NCI-H2081 (cell line): ENCODE data around the gene SMPD1.

Source experiments
- DNase-seq, 2 experiments: peaks; one replicate each; lab custom pipeline; 2025; lab: John Stamatoyannopoulos, UW

Gene SMPD1

DNA sequence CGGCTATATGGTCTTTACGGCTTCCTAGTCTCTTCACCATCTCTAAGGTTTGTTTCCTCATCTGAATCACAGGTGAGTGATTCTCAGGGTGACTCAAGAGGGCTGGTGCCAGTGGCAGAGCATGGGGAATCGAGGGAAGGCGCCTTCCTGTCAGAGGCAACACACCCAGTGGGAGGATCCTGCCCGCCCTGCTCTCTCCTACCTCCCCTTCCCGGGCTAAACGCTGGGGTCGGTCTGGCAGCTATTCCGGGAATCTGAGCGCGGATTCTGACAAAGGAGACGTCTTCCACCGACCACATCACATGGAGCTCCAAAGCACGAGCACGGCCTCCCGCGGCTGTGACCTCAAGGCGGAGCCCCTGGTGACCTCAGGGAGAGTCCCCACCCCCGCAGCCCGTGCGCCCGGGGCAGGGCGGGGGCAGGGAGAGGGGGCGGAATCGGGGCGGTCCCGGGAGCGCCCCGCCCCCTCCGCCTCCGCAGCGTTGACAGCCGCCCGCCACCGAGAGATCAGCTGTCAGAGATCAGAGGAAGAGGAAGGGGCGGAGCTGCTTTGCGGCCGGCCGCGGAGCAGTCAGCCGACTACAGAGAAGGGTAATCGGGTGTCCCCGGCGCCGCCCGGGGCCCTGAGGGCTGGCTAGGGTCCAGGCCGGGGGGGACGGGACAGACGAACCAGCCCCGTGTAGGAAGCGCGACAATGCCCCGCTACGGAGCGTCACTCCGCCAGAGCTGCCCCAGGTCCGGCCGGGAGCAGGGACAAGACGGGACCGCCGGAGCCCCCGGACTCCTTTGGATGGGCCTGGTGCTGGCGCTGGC lies at the start of gene SMPD1:
Gene SMPD1 (plus strand): TSS at position 570 of the 813 bp plus-strand sequence. CDS start 125 bp downstream, at position 695.
- peak; percentile 89 to 90 for DNase-seq

DNA sequence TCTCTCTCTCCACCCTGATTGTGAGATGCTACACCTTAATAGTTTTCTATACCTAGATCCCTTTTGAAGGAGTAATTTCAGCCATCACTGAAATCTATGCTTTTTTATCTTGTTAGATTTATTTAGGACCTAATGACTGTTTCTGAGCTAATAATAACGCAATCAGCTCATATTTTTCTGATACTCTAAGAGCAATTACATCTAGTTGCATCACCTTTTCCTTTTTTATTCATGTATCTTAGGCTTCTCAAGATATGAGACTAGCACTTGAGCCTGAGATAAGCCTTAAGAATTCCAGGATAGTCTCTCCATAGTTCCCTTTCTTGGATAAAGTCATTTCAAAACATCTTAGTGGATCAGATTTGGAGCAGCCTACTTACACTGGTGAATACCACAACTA lies 44.9 kb upstream of the SMPD1 start:
- DNase-seq: no peak

DNA sequence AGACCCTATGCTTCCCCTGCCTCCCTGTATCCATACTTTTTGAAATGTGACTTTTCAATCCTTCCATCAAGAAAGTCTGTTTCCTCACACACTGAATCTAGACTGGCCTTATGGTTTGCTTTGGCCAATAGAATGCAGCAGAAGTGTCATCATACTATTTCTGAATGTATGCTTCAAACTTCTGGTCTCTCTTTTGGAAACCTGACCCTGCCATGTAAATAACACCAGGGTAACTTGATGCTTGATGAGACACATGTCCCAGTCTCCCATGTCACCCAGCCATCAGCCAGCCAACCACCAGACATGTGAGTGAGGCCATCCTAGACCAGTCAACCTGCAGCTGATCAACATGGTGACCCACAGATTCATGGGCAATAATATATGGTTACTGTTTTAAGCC lies 40.2 kb upstream of the SMPD1 start:
- DNase-seq: no peak

DNA sequence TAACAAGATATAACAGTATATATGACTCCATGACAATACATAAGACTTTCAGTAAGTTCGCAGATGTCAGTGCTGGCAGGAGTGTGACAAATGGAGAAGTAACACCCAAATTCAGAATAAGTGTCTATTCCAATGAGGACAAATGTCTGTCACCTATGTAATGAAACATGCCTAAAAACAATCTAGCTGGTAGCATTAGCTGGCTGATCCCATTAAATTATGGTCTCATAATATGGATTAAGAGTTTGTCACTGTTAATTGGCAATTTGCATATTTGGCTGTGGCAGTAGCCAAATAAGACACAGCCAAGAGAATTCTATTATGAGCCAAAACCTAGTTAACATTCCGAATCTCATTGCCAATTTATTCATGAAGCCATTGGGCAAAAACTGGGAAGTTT lies 39.8 kb upstream of the SMPD1 start:
- DNase-seq: no peak

DNA sequence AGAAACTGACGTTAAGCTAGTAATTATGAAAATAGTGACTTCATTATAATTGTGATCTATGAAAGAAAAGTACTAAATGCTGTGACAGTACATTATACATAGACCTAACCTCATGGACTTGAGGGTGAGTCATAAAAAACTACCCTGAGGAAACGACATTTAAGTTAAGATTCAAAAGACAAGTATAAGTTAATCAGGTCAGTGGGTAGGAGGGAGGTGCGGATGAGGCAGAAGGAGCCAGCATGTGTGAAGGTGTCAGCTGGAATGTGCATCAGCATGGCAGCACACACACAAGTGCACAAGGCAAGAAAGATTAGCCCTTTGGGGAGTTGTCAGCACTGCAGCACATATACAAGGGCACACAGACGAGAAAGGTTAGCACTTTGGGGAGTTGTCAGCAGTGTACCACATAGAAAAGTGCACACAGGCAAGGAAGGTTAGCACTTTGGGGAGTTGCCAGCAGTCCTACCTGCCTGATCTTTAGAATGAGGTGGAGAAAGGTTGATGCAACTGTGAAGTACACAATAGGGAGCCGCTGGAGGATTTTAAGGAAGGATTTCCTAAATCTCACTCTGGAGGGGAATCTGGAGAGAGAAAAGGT lies 38.4 kb upstream of the SMPD1 start:
- no peak for DNase-seq

DNA sequence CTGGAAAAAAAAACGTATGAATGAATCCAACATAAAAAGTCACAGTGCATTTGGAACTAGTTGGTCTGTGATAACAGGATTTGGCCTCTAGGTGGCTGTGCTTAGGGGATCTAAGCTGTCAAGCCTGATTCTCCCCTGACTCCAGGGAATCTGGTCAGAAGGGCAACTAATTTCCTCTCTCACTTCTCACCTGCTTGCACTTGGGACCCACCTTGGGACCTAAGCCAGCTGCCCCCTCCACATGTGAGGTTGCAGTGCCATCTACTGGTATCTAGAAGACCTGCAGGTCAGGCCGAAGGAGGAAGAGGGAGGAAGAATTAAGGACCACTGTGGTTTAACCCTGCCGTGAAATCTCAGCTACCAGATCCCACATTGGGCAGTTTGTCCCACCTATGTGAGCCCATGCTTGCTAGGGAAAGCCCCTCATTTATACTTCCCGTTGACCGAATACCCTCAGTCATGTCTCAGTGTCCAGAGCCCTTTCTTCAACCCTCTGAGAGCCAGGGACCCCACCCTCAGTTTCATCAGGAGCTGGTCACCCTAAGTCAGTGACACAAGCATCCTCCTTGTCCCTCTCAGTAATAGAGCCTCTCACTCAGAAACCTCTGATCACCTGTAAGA lies 36.8 kb upstream of the SMPD1 start:
- peak; percentile 70 to 90 for DNase-seq

DNA sequence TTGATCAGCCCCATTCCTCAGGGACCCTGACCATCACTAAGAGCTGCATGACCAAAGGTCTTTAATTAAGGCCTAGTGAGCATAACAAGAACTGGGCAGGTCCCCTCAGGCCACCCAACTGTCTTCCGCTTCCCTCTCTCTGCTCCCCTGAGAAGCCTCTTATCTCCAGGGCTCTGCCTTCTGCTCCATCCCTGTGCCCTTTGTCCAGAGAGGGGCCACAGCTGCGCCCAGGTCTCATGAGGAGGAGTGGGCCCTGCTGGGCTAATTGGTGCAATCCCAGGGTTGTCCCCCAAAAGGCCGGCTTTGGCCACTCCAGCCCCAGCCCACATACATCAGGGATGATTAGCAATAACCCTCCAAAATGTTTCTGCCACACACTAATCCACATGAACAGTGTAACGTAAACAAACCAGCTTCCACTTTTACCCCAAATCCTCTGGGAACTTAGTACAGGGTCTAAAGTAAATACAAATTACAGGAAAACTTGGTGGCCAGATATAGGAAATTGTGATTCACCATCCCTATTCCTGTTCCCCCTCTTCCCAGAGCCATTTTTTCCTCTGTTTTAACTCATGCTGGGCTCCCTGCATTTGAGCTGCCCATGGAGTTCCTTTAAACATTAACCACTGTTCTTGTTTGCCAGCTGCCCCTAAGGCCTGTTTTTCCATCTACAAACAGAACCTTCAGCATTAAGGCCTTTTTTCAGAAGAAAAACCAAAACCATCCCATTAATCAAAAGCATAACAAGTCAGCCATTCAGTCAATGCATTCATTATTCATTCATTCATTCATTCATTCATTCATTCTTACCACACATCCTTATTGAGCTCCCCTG lies 35.4 kb upstream of the SMPD1 start:
- DNase-seq: no peak

DNA sequence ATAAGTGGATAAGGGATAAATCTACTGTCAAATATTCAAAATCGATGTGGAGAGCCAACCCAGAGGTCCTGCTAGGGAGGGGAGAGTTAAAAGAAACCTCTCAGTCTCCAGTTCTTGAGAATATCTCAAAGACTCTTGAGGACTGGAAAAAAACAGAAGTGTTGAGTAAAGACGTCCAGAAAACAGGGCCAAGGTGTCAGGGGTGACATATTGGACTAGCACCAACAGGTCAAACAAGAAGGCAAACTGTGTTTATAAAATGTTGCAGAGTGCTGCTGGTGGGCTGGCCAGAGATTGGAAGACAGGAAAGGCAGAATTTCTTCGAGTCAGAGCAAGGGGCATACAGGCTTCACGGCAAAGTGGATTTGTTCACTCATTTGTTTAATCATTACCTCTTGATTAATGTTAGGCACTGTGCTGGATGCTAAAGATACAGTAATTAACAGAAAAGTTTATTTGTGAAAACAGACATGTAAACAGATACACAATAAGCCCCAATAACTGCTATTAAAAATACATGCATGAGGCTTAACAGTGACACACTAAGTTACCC lies 33.7 kb upstream of the SMPD1 start:
- no peak for DNase-seq

DNA sequence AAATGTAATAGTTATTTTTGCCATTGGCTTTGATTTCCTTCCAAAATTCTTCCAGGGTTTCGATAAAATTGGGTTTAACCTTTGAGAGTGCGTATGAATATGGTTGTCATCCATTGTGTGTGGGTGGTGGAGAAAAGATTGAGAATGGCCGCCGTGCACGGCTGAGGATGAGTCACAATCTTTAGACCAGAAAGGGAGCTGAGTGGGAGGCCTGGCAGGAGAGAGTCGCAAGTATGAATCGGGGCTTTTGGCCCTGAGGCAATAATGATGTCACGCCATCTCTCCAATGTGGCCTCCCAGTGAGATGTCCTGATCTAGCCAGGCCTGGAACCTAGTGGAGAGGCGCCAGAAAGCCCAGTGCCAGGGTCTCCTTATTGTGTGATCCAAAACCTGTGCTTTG lies 33.1 kb upstream of the SMPD1 start:
- no peak for DNase-seq

DNA sequence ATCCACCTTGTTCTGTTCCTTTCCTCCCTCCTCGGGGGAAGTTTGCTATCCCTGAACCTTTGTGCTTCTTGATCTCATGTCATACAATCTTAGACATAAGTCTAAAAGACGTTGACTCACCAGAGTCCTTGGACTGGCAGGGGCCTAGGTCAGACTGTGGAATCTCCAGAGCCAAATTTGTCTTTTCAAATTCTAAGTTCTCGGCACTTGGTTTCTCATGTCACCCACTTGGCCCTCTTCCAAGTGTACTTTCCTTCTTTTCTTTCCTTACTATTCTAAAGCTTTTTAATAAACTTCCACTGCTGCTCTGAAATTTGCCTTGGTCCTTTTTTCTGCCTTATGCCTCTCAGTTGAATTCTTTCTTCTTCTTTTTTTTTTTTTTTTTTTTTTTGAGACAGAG lies 30.1 kb upstream of the SMPD1 start:
- DNase-seq: no peak

DNA sequence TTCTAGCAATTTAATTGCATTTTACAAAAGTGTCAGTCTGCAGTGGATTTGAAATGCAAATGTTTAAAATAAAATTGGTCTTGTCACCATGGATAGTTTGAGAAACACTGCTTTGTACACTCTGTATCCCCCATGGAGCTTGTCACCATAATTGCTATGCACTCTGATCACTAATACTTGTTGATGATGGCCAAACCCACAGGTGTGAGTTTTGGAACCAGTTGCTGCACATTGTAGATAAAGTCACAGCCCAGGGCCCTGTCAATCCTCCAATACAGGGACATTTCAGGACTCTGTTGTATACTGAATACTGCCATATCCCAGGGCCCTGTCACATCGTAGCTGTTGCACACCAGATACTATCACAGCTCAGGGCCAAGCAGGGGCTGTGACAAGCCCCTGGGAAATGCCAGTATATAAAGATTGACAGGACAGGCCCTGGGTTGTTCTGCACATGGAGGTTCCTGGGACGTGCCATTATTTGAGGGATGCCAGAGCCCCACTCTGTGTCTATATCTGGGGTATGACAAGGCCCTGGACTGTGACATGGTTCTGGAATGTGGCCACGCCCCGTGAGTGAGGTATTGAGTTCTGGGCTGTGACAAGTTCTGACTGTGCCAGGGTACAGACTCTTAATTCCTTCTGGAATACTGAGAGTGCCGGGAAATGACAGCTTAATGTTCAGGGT lies 27.9 kb upstream of the SMPD1 start:
- no peak for DNase-seq

DNA sequence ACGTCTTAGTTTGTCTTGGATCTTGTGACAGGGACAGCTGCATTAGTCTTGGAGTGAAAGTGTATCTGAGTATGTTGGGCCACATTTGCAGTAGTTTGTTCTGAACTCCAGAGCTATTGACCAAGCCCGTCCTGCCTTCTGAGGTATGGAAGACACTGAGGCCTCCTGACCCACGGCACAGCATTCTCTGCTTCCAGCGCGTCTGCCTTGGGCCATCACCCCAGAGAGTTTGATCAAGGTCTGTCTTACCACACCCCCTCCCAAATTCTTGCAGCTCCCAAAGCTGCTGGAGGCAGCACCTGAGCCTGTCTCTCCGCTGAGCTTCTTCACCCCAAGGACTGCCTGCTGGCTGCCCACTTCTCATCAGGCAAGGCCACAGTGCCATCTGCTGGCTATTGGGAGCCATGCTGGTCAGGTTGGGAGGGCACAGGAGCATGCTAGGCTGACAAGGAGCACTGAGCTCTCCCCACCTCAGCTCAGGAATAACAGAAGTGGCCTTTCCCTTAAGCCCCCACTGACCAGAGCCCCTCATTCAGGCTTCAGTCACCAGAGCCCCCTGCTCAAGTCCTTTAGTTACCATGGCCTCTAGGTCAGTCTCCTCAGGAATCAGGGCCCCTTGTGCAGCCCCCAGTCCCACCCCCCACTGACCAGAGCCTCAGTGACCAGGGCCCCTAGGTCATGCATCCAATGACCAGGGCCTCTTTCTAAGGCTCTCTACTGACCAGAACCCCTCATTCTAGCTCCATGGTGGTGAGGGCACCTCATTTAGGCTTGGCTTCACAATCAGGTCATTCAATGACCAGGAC lies 27.2 kb upstream of the SMPD1 start:
- peak; percentile 68 to 74 for DNase-seq

DNA sequence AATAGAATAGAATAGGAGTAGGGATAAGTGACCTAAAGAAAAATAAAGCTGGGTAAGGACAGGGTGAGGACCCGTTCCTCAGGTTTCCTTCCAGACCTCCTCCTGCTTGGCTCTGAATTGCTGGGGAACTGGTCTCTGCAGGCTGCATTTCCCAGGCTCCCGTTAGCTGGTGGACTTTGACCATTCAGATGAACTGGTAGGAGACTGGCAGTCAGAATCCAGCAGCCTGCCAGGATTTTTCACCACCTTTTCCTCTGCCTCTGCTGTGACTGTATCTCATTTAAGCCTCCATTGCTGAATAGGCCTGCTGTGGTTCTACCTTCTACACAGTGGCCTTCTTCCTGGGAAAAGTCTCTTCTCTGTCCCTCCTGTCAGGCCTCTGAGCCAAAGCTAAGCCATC lies 24.6 kb upstream of the SMPD1 start:
- DNase-seq: no peak

DNA sequence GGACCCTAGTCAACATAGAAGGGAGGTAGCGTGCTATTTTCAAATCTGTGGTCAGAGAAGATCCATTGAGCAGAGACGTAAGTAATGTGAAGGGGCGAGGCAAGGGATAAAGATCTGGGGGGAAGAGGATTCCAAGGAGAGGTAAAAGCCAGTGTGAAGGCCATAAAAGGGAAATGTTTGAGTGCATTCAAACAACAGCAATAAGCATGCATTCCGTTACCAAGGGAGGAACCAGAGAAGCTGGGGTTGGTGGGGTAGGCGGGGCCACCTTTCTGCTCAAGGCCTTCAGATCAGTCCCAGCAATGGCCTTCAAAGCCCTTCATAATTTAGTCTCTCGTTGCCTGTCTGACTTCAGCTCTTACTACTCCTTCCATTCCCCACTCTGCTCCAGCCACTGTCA lies 18.4 kb upstream of the SMPD1 start:
- no peak for DNase-seq

DNA sequence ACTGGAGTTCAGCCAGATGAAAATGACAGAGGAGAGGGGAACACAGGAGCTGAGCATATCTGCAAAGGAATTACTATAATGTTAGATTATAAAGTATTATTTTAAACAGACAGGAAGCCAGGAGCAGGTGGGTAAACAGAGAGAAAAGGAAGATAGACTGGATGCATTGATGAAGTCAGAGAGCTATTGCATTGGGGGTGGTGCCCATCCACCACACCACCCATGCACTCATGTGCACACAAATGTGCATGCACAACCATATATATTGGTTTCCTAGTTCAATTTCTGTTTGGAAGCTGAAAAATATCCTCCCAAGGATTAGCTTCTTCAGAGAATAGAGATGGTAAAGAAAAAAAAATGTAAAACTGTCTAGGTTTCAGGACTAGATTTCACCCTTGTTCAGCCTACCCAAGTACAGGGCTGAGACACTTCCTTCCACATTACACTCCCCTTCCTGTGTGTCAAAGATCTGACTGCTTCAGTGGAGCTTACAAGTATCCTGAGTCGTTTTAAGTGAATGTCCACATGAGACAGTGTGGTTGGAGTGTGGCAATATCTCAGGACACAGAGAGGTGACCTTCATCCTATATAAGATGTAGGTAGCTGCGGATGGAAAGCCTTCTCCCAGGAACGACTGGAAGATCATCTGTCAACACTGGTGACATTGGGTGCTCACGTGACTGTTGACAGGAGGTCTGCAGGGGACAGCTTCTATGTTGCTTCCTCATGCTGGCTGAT lies 12.2 kb upstream of the SMPD1 start:
- no peak for DNase-seq

DNA sequence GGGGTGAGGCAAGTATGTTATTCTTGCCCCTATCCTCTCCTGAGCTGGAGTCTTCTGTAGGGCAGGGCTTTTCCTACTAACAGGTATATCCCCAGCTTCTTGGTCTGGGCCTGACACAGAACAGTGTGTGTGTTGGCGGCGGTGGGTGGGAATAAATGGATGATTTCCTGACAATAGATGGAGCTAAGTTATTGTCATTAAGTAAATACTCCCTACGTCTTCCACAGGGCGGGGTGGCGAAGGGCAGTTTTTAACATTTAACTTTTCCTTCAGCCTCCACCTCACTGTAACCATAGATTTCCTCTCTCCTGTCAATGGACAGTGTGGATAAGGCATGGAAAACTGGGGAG lies 11.7 kb upstream of the SMPD1 start:
- DNase-seq: no peak

DNA sequence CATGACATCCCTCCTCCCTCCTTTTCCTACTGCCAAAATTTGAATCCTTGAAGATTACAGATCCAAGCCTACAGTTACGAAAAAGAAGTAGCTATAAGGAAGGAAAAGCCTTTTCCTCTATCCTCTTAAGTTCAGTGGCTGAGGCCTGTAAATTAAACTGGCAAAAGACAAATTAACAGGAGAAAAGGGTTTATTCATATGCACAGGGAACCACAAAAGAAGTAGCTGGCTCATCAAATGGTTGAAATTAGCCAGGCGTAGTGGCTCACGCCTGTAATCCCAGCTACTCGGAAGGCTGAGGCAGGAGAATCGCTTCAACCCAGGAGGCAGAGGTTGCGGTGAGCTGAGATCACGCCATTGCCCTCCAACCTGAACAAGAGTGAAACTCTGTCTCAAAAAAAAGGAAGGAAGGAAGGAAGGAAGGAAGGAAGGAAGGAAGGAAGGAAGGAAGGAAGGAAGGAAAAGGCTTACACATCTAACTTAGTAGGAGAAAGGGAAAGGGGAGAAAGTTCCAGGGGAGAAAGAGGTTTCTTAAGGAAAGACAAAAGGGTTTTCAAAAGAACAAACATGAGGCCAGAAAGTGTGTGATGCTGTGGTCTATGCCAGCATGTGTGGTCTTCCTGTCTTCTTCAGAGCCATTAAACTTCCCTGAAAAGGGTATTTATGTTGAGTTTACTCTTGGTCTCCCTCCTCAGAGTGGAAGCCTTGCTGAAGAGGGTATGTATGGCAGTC lies 5.1 kb upstream of the SMPD1 start:
- DNase-seq: no peak

DNA sequence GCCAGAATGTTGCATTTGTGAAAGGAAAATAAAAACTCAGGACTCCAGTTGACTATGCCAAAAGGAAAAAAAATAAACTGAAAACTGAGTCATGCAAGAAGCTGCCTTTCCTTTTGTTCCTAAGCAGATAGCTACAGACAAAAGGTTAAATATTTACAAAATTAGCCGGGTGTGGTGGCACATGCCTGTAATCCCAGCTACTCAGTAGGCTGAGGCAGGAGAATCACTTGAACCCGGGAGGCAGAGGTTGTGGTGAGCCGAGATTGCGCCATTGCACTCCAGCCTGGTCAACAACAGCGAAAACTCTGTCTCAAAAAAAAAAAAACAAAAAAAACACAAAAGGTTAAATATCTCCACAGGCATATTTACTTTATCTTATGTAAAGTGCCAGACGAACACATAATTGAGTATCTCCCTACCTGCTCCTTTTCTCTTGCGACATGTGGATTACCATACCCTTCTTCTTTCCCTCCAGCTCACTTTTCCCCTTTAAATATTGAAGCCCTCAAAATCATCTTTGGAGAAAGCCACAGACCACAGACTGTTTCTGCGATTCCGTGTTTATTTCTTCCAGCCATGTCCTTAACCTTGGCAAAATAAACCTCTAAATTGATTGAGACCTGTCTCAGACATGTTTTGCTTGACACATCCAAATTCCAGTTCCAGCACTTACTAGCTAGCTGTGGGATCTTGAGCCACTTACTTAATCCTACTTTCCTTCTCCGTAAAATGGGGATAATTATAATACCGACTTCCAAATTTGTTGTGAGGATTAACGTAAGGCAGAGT lies 2.3 kb upstream of the SMPD1 start:
- DNase-seq: no peak

DNA sequence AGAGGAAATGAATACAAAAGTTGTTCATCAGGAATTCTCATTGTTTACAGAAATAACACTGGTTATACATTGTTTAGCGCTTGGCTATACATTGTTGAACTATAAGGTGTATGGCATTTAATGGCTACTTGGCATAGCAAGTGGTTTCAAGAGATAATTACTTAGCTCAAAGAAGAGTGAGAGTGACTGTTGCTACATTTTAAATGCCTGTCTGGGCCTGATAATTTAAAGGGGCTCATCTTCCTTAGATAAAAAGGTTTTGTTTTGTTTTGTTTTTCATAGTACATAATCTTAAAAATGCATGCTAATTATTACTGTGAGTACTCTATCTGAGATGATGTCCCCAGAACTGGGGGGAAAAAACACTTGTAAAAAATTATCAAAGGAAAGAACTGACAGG lies 1.5 kb upstream of the SMPD1 start:
- no peak for DNase-seq
